Ascending aorta (tissue), 2 donors: ENCODE measurements around the gene GPX2. TPM values are rescaled to one million over a fixed set of nuclear protein-coding genes. Genes with fewer than 3 reads are reported as not detected.

Source experiments
- DNase-seq, 2 donors: peaks; one replicate each; pipeline ENCODE4 v3.0.0-alpha.2; 2019; ENCODE audit warnings: low spot score in 2 of 2
- H3K27ac ChIP-seq, 2 donors: fragments of 200-600 bp; sonication (generic); one replicate each; pipeline ENCODE4 v1.5.1; 2016 to 2017; ENCODE audit warnings: mild to moderate bottlenecking in 1 of 2
- H3K27me3 ChIP-seq: fragments of 200-600 bp; sonication (generic); one replicate; pipeline ENCODE4 v1.5.1; 2017
- H3K36me3 ChIP-seq, 2 donors: fragments of 200-600 bp; sonication (generic); one replicate each; pipeline ENCODE4 v1.5.1; 2016
- H3K4me1 ChIP-seq, 2 donors: fragments of 200-600 bp; sonication (generic); one replicate each; pipeline ENCODE4 v1.5.1; 2016 to 2017; ENCODE audit warnings: mild to moderate bottlenecking in 1 of 2
- H3K4me3 ChIP-seq, 2 donors: fragments of 200-600 bp; sonication (generic); one replicate each; pipeline ENCODE4 v1.5.1; 2016 to 2017; ENCODE audit warnings: mild to moderate bottlenecking in 1 of 2
- H3K9me3 ChIP-seq, 2 donors: fragments of 200-600 bp; sonication (generic); one replicate each; pipeline ENCODE4 v1.5.1; 2016
- CTCF ChIP-seq, 3 experiments: fragments of 200-600 bp in 2 of 3; fragments of 450-650 bp in 1 of 3; sonication (generic) in 2 of 3; IDR thresholded peaks; one replicate each; pipeline ENCODE4 v1.5.1; 2016 to 2019; ENCODE audit warnings: antibody characterized with exemption in 3 of 3, mild to moderate bottlenecking in 1 of 3, moderate library complexity in 1 of 3
- intact Hi-C: fragments of 100-400 bp; cut with DNase I; formaldehyde crosslinking; loops from one replicate; pipeline ENCODE4 v1.15.1; 2023
- total RNA-seq: library from RNA; depleted of rRNA; stranded (reverse); fragments of >200 nt; gene quantifications from one replicate; pipeline ENCODE4 v1.1.0, GENCODE V29; 2016

The GPX2 gene
- total RNA-seq, 1 donor from 2014 or later = not detected

GRCh38 chr14:64891173-64891838 is 51.2 kb downstream of the GPX2 start:
- Histone ChIP-seq H3K27ac (no peak overlapping the region), H3K4me1 (no peaks in the 10 kb centered on the region), H3K9me3 (no peaks in the 10 kb centered on the region), H3K4me3 (no peak overlapping the region), H3K27me3 (no peaks in the 10 kb centered on the region), H3K36me3 (no peaks in the 10 kb centered on the region)
- TF ChIP-seq CTCF (IDR thresholded peaks at IDR 0.05) = no peak
- no peak for DNase-seq
- intact Hi-C loops = loop anchor here (1.0 to 5.0 kb wide), 4 partner anchors 46 to 219 kb away; no protein-coding TSS in a partner anchor

GRCh38 chr14:64889352-64889751 is 53.2 kb downstream of the GPX2 start:
- Histone ChIP-seq H3K27me3 (no peaks in the 10 kb centered on the region), H3K36me3 (no peaks in the 10 kb centered on the region), H3K9me3 (no peaks in the 10 kb centered on the region), H3K4me1 (no peaks in the 10 kb centered on the region), H3K27ac (no peak overlapping the region), H3K4me3 (no peak overlapping the region)
- DNase-seq = no peak
- no peak for TF ChIP-seq CTCF (IDR thresholded peaks at IDR 0.05)
- intact Hi-C loops = no loop called here

Other genes starting within 250 kb of the GPX2 start
- 134 TPM for gene PLEKHG3, start 238.3 kb downstream of the GPX2 start, total RNA-seq
- gene SPTB, start 62.8 kb downstream of the GPX2 start, total RNA-seq = 14.9 TPM
- 31.9 TPM for gene CHURC1, start 28.3 kb downstream of the GPX2 start, total RNA-seq
- 1.6 TPM for gene RAB15, start 29.6 kb upstream of the GPX2 start, total RNA-seq
- 13.9 TPM for gene FNTB, start 44.1 kb upstream of the GPX2 start, total RNA-seq
- gene MAX, start 159.8 kb upstream of the GPX2 start, total RNA-seq = 26.8 TPM